Gastrocnemius medialis (tissue), 4 donors: ENCODE measurements around the gene RAPH1.

ENCODE experiments used
- POLR2A ChIP-seq, 2 donors: fragments of 450-650 bp; IDR thresholded peaks; one replicate each; pipeline ENCODE4 v1.6.1; 2017; ENCODE audit warnings: antibody characterized with exemption in 2 of 2, mild to moderate bottlenecking in 2 of 2, moderate library complexity in 2 of 2
- TF ChIP-seq, protein P1 (sequence below), 5 experiments: fragments of 450-650 bp in 3 of 5; fragments of 200-600 bp in 2 of 5; sonication (generic) in 2 of 5; IDR thresholded peaks in 4 of 5; conservative IDR thresholded peaks in 1 of 5; 1 replicate in 4 of 5; 2 replicates in 1 of 5; pipeline ENCODE4 v1.5.1; 2016 to 2019; ENCODE audit warnings: antibody characterized with exemption in 5 of 5, mild to moderate bottlenecking in 3 of 5, moderate library complexity in 3 of 5

DNA sequence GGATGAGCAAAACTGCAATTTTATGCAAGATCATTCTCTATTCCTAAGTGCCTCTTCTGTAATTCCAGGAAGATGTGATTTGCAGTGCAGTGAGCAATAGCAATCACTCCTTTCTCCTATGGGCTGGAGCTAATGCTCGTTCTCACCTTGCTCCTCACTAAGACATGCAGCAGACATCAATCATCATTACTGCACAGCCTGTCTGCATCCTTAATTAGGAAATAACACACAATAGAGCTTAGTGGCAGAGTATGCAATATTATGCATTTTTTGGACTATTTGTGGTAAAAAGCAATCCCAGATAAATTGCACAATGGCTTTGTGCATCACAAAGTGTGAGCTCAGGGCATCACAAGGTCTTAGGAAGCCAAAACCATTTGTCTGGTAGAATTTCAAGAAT lies 32.6 kb upstream of the RAPH1 start:
- TF ChIP-seq, protein P1, sequence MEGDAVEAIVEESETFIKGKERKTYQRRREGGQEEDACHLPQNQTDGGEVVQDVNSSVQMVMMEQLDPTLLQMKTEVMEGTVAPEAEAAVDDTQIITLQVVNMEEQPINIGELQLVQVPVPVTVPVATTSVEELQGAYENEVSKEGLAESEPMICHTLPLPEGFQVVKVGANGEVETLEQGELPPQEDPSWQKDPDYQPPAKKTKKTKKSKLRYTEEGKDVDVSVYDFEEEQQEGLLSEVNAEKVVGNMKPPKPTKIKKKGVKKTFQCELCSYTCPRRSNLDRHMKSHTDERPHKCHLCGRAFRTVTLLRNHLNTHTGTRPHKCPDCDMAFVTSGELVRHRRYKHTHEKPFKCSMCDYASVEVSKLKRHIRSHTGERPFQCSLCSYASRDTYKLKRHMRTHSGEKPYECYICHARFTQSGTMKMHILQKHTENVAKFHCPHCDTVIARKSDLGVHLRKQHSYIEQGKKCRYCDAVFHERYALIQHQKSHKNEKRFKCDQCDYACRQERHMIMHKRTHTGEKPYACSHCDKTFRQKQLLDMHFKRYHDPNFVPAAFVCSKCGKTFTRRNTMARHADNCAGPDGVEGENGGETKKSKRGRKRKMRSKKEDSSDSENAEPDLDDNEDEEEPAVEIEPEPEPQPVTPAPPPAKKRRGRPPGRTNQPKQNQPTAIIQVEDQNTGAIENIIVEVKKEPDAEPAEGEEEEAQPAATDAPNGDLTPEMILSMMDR (IDR thresholded peaks at IDR 0.05 in 4 of 5, conservative IDR thresholded peaks at IDR 0.05 in 1 of 5) = no peak
- no peak for TF ChIP-seq POLR2A (IDR thresholded peaks at IDR 0.05)
